GM12801 (cell line): ENCODE measurements around the gene TJAP1.

Experiments
- TF ChIP-seq, protein P1 (sequence below): IDR thresholded peaks from one replicate; pipeline ENCODE4 v1.5.1; 2011; ENCODE audit warnings: control low read depth; ENCODE audit not compliant: insufficient read length; ENCODE audit errors: extremely low read depth

TJAP1 gene

GRCh38 chr6:43494766-43495165, 17.4 kb downstream of the TJAP1 start:
- TF ChIP-seq, protein P1, sequence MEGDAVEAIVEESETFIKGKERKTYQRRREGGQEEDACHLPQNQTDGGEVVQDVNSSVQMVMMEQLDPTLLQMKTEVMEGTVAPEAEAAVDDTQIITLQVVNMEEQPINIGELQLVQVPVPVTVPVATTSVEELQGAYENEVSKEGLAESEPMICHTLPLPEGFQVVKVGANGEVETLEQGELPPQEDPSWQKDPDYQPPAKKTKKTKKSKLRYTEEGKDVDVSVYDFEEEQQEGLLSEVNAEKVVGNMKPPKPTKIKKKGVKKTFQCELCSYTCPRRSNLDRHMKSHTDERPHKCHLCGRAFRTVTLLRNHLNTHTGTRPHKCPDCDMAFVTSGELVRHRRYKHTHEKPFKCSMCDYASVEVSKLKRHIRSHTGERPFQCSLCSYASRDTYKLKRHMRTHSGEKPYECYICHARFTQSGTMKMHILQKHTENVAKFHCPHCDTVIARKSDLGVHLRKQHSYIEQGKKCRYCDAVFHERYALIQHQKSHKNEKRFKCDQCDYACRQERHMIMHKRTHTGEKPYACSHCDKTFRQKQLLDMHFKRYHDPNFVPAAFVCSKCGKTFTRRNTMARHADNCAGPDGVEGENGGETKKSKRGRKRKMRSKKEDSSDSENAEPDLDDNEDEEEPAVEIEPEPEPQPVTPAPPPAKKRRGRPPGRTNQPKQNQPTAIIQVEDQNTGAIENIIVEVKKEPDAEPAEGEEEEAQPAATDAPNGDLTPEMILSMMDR = no peak

DNA sequence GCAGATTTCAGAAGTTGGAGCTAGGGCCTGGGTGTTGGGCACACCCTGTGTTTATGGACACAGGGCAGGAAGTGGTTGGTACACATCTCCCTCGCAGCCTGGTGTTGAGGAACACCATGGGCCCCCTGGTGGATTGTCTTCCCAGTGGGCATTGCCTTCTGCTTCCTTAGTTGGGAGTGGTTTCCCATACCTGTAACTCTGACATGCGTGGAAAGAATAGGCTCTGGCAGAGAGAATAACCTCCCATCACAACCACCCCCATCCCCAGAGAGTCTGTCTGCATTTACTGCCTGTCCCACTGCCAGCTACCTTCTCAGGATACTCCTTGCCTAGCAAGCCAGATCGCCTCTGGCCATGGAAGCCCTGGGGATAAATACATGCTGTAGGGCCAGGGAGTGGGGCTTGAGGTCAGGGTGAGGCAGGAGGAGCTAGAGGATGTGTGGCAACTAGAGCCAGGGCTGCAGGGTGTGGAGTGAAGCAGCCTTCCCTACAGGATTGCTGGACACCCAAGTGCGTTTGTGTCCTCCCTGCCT, 18.1 kb downstream of the TJAP1 start:
- TF ChIP-seq, protein P1 = no peak

DNA sequence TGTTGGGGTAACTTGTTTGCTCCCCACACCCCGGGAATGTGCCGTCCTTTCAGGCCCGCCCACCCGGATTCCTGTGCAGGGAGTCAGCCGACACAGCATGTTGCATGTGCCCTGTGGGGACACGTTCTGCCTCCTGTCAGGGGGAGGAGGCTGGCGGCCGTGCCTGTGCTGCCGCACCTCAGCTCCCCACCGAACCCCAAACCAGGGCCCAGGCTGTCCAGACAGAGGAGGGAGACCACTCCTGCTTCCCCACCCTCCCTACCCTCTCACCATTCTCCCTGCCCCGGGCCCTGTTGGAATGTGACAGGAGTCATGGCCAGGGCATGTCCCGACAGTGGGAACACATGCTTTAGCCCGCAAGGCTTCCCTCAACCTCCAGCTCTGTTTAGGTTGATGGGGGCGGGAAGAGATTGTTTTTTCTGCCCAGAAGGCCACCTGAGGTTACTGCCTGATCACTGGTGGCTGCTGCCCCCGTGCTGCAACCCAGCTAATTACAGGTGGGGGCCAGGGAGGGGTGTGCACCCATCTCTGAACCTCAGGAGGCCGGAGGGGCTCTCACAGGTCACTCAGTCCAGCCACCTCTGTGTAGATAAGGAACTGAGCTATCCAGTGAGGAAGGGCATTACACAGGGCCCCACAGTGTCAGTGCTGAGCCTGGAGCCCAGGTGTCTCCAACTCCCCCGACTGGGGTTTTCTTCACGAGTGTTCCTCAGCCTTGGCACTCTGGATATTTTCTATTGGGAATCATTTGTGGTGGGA, 19.2 kb downstream of the TJAP1 start:
- TF ChIP-seq, protein P1 = no peak

DNA sequence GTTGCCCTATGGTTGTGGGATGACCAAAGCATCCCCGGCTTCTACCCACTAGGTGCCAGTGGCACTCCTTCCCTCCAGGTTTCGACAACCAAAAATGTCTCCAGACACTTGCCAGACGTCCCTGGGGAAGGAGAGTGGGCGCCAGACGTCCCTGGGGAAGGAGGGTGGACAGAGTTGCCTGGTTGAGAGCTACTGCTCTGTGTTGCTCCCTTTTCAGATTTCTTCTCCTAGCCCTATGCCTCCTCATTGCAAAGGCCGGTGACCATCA, 19.7 kb downstream of the TJAP1 start:
- TF ChIP-seq, protein P1 = no peak

DNA sequence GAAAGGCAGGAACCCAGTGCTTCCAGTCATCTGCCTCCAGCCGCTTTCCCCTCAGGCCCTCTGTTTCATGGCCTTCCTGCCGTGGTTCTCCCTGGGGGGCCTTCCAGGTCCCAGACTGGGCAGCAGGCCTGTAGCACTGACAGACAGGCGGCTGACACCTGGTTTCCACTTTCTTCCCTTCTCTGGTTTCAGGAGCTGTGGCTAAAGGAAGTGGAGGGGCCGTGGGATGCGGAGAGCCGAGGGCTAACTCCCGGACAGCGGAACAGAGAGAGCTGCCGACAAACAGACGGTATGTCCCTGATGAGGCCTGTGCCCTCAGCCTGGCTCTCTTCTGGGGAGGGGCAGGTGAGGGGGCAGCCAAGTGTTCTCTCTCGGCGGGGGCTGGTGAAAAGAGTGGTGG, 20.3 kb downstream of the TJAP1 start:
- TF ChIP-seq, protein P1 = no peak

DNA sequence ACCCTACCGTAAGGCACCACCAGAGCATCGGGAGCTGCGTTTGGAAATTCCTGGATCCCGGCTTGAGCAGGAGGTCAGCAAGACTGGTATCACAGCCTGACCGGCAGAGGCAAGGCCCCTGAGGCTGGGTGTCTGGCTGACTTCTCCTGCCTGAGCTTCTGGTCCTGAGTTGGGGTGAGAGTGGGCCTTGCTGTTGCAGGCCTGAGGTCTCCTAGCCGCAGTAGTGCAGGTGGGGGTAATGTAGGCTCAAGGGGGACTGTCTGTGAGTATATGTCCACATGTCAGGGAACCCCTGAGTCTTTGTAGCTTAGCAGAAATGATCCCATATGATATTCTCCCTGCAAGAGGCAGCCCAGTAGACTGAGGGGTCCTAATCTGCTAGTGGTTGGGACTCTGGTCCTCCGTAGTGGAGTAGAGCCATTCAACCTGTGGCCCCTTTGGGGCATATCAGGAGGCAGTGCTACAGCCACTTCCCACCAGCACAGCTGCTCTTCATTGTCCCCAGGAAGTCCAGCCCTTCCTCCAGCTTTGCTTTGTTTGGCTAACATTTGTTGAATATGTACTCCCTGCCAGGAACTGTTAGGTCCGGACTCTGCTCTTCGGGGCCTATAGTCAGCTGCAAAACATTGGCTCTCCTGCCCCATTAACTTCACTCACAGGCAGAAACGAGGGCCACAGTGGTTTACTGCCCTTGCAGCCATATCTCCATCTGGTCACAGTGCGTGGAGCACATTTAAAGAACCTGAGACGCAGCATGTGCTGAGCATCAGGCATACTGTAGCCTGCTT, 21.9 kb downstream of the TJAP1 start:
- TF ChIP-seq, protein P1 = no peak

- TF ChIP-seq, protein P1 = no peak
Measured at GRCh38 chr6:43500921-43501320, 23.6 kb downstream of the TJAP1 start.
